Ectodermal cell (in vitro differentiated cells): ENCODE measurements around the gene NDUFS2.
"Not testable (repeated sequence)": the region's sequence is repeated elsewhere in the genome, so short reads cannot be mapped to it uniquely, and the experiment has no call there.

Experiments
- H3K27ac ChIP-seq: 2 replicates; pipeline ENCODE4 v1.7.0; 2013; ENCODE audit warnings: mild to moderate bottlenecking, low read depth, low read length; ENCODE audit not compliant: insufficient read depth, poor library complexity, severe bottlenecking
- H3K27me3 ChIP-seq: 2 replicates; pipeline ENCODE4 v1.7.0; 2013; ENCODE audit warnings: mild to moderate bottlenecking, low read length; ENCODE audit not compliant: insufficient read depth, control insufficient read depth, poor library complexity, severe bottlenecking
- H3K36me3 ChIP-seq: one replicate; pipeline ENCODE4 v1.7.0; 2013; ENCODE audit warnings: low read length; ENCODE audit not compliant: control insufficient read depth, insufficient read depth
- H3K4me1 ChIP-seq: one replicate; pipeline ENCODE4 v1.7.0; 2013; ENCODE audit warnings: low read length; ENCODE audit not compliant: control insufficient read depth, insufficient read depth
- H3K4me3 ChIP-seq: 2 replicates; pipeline ENCODE4 v1.7.0; 2013; ENCODE audit warnings: low read depth, low read length, control low read depth; ENCODE audit not compliant: insufficient read depth
- H3K9me3 ChIP-seq: 2 replicates; pipeline ENCODE4 v1.7.0; 2013; ENCODE audit warnings: mild to moderate bottlenecking, low read length, moderate library complexity; ENCODE audit not compliant: control insufficient read depth
- WGBS, 2 experiments: methylation state at CpG; one replicate each; pipeline ENCODE4 v1.1.7; 2013; ENCODE audit warnings: missing lambda C conversion rate in 2 of 2; 5-methylcytosine and 5-hydroxymethylcytosine counted together

Gene NDUFS2

DNA sequence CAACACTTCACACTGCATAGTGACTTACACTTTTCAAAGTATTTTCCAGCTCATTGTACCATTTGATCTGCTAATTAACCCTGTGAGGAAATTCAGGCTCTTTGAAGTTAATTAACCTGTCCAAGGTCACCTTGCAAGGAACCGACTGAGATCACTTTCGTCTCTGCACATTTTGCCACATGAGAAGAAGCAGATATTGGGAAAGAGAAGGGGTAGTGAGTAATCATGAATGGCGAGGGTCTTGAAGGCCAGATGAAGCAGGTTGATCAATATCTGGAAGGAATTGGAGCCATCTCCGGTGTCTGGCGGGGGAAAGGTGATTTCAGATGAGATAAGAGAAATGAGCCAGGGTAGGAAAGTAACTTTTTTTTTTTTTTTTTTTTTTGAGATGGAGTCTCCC is 17.8 kb downstream of the NDUFS2 start:
- Histone ChIP-seq H3K4me1 (no peaks in the 10 kb centered on the region), H3K27ac (no peak overlapping the region), H3K4me3 (no peak overlapping the region), H3K9me3 (no peaks in the 10 kb centered on the region), H3K27me3 (no peaks in the 10 kb centered on the region), H3K36me3 (no peaks in the 10 kb centered on the region)
- WGBS, 2 experiments = 92 to 96% methylated on average over 5 of the region's 5 CpGs

DNA sequence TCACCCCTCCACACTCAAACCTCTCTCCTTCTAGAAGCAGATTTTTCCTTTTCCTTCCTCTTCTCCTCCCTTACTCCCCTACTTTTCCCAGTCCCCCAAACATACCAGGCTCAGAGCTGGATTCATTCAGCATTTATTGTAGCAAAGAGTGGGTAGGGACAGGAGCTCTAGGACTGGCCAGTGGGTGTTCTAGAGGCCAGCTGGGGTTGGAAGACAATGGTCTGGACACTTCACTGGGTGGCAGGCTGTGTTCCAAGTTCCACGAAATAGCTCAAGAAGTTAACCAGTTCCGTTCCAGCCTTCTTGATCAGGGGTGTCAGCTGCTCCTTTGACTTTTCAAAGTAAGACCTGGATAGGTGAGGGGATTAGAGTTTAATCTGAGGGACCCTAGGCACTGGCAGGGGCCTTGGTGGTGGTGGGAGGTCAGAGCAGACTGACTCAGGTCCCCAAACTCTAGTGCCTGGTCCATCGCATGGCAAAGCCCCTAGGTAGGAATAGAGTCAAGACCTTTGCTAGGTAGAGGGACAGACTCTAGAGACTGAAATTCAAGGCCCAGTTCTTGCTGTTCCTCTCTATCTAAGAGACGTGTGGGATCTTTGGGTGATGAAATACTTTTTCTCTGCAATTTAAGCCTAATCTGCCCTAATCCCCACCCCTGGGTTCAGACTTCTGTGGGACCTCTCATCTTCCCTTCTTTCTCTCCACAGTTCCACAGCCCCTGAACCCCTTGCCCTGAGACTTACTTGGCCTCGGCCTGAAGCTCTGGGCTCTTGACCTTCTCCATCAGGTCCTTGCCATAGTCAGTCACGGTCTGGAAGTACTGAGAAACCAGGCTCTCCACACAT is 20.2 kb downstream of the NDUFS2 start:
- Histone ChIP-seq H3K27ac (no peak overlapping the region), H3K4me3 (no peak overlapping the region), H3K27me3 (no peaks in the 10 kb centered on the region), H3K36me3 (no peaks in the 10 kb centered on the region), H3K4me1 (peaks cover 4% of the 10 kb centered on the region), H3K9me3 (no peaks in the 10 kb centered on the region)
- 91% methylated on average over 6 of the region's 6 CpGs for WGBS, 2 experiments

DNA sequence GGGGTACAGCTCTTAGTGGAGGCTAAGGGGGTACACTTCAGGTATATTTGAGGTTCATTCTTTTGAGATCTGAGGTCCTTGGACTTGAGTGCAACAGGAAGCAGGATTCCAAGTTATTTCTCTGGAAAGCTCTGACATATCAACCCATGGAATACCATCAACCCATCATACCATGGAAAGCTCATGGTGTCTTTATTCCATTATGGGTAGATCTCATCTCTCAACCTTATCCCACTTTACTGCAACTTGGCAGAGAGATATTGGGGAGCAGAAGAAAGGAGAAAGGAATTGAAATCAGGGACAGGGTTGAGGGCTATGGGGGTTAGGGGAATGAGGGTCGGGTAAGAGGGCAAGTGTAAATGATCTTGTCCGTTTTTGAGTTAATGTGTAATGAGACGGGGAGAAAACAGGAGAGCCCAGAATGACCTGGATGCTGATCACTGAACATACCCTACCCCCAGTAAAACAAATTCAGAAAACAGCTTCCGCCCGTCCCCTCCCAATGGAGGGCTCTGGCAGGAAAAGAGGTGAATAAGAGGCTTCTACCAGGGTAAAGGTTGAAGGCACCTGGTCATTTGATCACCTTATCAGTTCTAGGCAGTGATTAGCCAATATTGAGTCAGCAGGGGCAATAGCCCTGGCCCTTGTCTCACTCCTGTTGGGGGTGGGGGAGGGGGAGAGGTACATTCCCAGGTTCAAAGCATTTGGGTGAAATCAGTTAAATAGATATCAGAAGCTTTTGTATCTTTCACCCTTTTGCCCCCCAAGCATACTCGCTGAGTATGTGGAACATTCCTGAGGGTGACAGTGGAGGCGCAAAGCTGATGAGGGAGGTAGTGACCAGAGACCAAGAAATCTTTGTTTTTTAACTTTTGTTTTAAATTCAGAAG is 21.9 kb downstream of the NDUFS2 start:
- H3K36me3 ChIP-seq = no peaks in the 10 kb centered on the region
- no peaks in the 10 kb centered on the region for H3K27me3 ChIP-seq
- 91 to 99% methylated on average over 6 to 7 of the region's 7 CpGs for WGBS, 2 experiments
- no peaks in the 10 kb centered on the region for H3K9me3 ChIP-seq
- no peak overlapping the region for H3K4me3 ChIP-seq
- H3K4me1 ChIP-seq = peaks cover 4% of the 10 kb centered on the region
- H3K27ac ChIP-seq = no peak overlapping the region

GRCh38 chr1:161224695-161225087 is 22.5 kb downstream of the NDUFS2 start:
- H3K4me3 ChIP-seq, H3K27me3 ChIP-seq, H3K27ac ChIP-seq, H3K9me3 ChIP-seq, H3K4me1 ChIP-seq, H3K36me3 ChIP-seq: not testable (repeated sequence)
- WGBS, 2 experiments = 89 to 92% methylated on average over 13 of the region's 13 CpGs

- H3K27me3 ChIP-seq = no peaks in the 10 kb centered on the region
- H3K4me3 ChIP-seq = no peak overlapping the region
- H3K4me1 ChIP-seq = peaks cover 4% of the 10 kb centered on the region
- 92% methylated on average over 7 of the region's 7 CpGs for WGBS, 2 experiments
- H3K27ac ChIP-seq = no peak overlapping the region
- H3K9me3 ChIP-seq = no peaks in the 10 kb centered on the region
- no peaks in the 10 kb centered on the region for H3K36me3 ChIP-seq
Observed at GRCh38 chr1:161225178-161225533, 23.0 kb downstream of the NDUFS2 start.

DNA sequence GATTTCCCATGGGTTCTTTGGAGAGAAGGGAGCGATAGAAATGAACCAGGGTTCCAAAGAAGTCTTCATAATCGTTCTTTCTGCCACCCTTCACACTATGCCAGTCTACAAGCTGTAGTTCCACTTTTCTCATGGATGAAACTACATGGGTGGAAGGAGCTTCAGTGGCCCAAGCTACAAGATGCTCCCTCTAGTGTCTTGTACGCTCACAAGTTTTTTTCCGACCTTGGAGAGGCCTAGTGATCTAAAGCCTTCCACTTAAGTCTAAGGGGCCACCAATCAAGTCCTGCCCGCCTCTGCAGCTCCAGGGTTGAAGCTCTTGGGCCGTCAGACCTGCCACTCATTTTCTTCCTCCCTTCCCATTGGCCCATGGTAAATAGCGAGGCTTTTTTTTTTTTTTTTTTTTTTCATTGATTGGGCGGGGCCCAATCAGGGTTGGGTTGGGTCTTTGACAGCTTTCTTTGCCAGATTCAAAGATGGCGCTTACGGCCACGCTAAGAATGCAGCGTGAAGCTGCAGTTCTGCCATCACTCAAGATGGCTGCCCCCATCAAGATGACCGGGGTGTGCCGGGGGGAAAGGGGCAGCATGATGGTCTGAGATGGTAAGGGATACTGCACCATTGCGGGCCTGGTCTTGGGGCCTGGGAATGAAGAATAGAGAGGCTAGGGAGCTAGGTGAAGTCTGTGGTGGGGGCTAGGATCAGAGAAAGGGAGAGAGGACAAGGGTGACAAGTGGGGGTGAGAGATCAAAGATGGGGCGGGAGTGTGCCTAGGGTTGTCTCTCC is 23.6 kb downstream of the NDUFS2 start, which contains the start of gene TOMM40L:
Gene TOMM40L, plus strand, starts transcription at position 527 of the 786 bp plus-strand sequence. CDS start 430 bp downstream, outside the sequence.
- Histone ChIP-seq H3K27ac (no peak within 1 kb of the TSS), H3K4me1 (peaks cover 4% of the 10 kb centered on the region), H3K27me3 (no peaks in the 10 kb centered on the region), H3K9me3 (no peaks in the 10 kb centered on the region), H3K4me3 (peak within 1 kb of the TSS; percentile 57), H3K36me3 (no peaks in the 10 kb centered on the region)
- WGBS, 2 experiments = 9 to 10% methylated on average over 16 of the region's 16 CpGs

DNA sequence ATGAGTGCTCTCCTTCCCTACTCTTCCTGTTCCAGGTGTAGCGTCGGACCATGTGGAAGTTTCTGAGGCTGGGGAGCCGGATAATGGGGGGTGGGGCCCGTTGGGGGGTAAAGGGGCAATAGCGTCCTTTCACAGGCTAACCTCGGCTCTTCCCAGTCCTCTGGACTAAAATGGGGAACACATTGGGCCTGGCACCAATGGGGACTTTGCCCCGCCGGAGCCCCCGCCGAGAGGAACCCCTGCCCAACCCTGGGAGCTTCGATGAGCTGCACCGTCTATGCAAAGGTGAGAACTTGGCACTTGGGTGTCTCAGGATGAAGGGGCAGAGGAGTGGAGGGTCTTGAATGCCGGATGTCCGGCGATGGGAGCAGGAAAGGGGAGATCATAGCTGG is 24.1 kb downstream of the NDUFS2 start:
- Histone ChIP-seq H3K4me1 (peaks cover 4% of the 10 kb centered on the region), H3K27ac (no peak overlapping the region), H3K9me3 (no peaks in the 10 kb centered on the region), H3K36me3 (no peaks in the 10 kb centered on the region), H3K27me3 (no peaks in the 10 kb centered on the region), H3K4me3 (peak overlapping the region; percentile 57)
- WGBS, 2 experiments = 18 to 20% methylated on average over 15 of the region's 15 CpGs

DNA sequence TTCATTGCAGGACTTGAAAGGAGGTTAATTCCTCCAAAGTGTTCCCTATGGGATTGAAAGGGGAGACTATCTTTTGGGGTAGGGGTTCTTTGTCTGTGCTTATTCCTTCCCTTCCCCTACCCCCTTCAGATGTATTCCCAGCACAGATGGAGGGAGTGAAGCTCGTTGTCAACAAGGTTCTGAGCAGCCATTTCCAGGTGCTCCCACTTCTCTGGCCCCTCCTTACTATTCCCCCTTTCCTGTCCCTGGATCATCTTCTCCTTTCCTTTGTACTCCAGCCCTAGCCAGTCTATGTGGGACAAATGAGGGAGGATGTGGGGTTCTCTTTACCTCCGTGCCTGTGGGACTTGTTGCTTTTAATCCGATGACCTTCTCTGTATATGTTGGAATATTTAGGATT is 24.6 kb downstream of the NDUFS2 start:
- H3K27ac ChIP-seq = no peak overlapping the region
- peak overlapping the region; percentile 57 for H3K4me3 ChIP-seq
- 75 to 85% methylated on average over 3 of the region's 3 CpGs for WGBS, 2 experiments

GRCh38 chr1:161227196-161227871 is 25.2 kb downstream of the NDUFS2 start:
- Histone ChIP-seq H3K9me3 (no peaks in the 10 kb centered on the region), H3K27me3 (no peaks in the 10 kb centered on the region), H3K4me1 (peaks cover 4% of the 10 kb centered on the region), H3K36me3 (no peaks in the 10 kb centered on the region), H3K4me3 (peak overlapping the region; percentile 8), H3K27ac (no peak overlapping the region)
- WGBS, 2 experiments = 63 to 64% methylated on average over 11 of the region's 11 CpGs

More for the DNA sequence above, 24.6 kb downstream of the NDUFS2 start:
- H3K9me3 ChIP-seq = no peaks in the 10 kb centered on the region
- peaks cover 4% of the 10 kb centered on the region for H3K4me1 ChIP-seq
- H3K36me3 ChIP-seq = no peaks in the 10 kb centered on the region
- no peaks in the 10 kb centered on the region for H3K27me3 ChIP-seq
